Measurements from ENCODE around the gene TMEM87A.

The TMEM87A gene

DNA sequence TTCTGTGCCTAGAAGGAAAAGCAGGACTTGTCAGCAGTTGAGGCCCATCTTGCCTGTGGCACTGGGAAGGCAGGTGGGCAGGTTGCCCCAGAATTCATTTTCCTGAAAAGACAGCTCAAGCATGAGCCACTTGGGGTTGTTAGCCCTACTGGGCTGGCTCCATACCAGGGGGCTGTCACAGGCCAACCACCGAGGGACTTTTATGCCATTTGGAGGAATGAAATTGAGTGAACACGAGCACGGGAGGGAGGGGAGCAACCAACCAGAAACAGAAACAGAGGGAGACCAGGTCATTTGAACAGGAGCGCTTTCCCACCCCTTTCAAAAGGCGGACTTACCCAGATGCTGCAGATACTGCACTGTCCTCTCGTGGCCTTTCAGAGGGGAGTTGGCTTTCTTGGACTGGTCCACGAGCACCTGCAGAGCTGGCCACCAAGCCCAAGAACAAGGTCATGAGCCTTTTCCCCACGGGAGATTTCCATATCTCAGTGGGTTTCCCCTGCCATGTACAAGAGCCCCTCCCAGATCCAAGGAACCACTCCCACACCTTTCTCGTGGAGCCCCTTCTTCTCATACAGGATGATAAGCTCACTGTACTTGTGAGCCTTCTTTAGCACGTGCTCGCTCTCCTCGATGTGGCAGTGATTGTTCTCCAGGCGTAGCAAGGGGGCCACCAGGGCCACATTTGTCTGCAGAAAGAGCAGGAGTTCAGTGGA is 106.8 kb downstream of the TMEM87A start:
- DNase-seq = no peak
- no peaks in the 10 kb centered on the region for H3K4me1 ChIP-seq (ENCODE audit: control insufficient read depth, low read depth, low read length)
- H2AK5ac ChIP-seq (ENCODE audit: low read length) = no peak overlapping the region
- H3K4me3 ChIP-seq (ENCODE audit: low read length) = no peak overlapping the region
- no peaks in the 10 kb centered on the region for H3K79me1 ChIP-seq (ENCODE audit: low read length)
- no peak overlapping the region for H3K4ac ChIP-seq (ENCODE audit: low read depth, low read length)
- no peak overlapping the region for H2BK15ac ChIP-seq (replicated peaks; ENCODE audit: low read depth)
- peaks cover 17% of the 10 kb centered on the region for H3K36me3 ChIP-seq (ENCODE audit: control insufficient read depth, insufficient read depth, low read length)
- no peak overlapping the region for H2BK120ac ChIP-seq (ENCODE audit: low read depth, low read length)
- H3K9ac ChIP-seq (ENCODE audit: low read length) = no peak overlapping the region
- no peak overlapping the region for H3K56ac ChIP-seq (ENCODE audit: low read length)
- H2BK5ac ChIP-seq (ENCODE audit: low read length) = no peak overlapping the region
- no peak overlapping the region for H3K4me2 ChIP-seq (ENCODE audit: low read length)
- H4K8ac ChIP-seq (ENCODE audit: low read depth, low read length) = no peak overlapping the region
- H4K5ac ChIP-seq (ENCODE audit: low read length) = no peak overlapping the region
- no peak overlapping the region for H3K23ac ChIP-seq (ENCODE audit: low read length)
- no peak overlapping the region for H3K27ac ChIP-seq (ENCODE audit: low read depth, low read length)
- WGBS (ENCODE audit: extremely low coverage, insufficient coverage, low lambda C conversion rate) = no CpG with 5 or more reads among the region's 13 CpGs
- no peaks in the 10 kb centered on the region for H3K79me2 ChIP-seq (ENCODE audit: control insufficient read depth, insufficient read depth, low read length)
- H3K27me3 ChIP-seq (ENCODE audit: insufficient read depth, low read length, poor library complexity) = no peaks in the 10 kb centered on the region
- H3K18ac ChIP-seq (ENCODE audit: low read length) = no peak overlapping the region

DNA sequence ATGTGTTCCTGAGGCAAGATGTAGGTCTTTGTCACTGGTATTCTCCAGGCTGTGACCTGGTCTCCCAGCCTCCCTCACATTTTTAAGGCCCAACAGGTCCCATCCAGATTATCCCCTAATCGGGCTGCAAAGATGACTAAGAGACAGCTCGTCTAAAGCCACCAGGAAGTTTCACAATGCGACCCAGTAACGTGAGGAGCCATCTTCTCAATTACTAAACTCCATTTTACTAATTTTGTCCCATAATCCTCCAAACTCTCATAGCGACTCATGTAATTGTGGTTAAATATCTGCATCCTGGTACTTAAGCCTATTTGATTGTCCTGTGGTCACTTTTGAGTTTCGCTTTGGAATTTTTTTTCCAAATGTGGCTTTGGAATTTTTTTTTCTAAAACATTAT is 108.1 kb downstream of the TMEM87A start:
- Histone ChIP-seq H2BK120ac (ENCODE audit: low read depth, low read length) (no peak overlapping the region), H3K4me3 (ENCODE audit: low read length) (no peak overlapping the region), H4K8ac (ENCODE audit: low read depth, low read length) (no peak overlapping the region), H3K27ac (ENCODE audit: low read depth, low read length) (no peak overlapping the region), H3K23ac (ENCODE audit: low read length) (no peak overlapping the region), H3K79me2 (ENCODE audit: control insufficient read depth, insufficient read depth, low read length) (no peaks in the 10 kb centered on the region), H3K4me2 (ENCODE audit: low read length) (no peak overlapping the region), H3K79me1 (ENCODE audit: low read length) (no peaks in the 10 kb centered on the region), H3K4me1 (ENCODE audit: control insufficient read depth, low read depth, low read length) (no peaks in the 10 kb centered on the region), H2BK15ac (replicated peaks; ENCODE audit: low read depth) (no peak overlapping the region), H4K5ac (ENCODE audit: low read length) (no peak overlapping the region), H3K4ac (ENCODE audit: low read depth, low read length) (no peak overlapping the region), H3K18ac (ENCODE audit: low read length) (no peak overlapping the region), H3K56ac (ENCODE audit: low read length) (no peak overlapping the region), H3K9ac (ENCODE audit: low read length) (no peak overlapping the region), H3K36me3 (ENCODE audit: control insufficient read depth, insufficient read depth, low read length) (peaks cover 21% of the 10 kb centered on the region), H2AK5ac (ENCODE audit: low read length) (no peak overlapping the region), H3K27me3 (ENCODE audit: insufficient read depth, low read length, poor library complexity) (no peaks in the 10 kb centered on the region), H2BK5ac (ENCODE audit: low read length) (no peak overlapping the region)
- no CpG with 5 or more reads among the region's 6 CpGs for WGBS (ENCODE audit: extremely low coverage, insufficient coverage, low lambda C conversion rate)
- DNase-seq = no peak

DNA sequence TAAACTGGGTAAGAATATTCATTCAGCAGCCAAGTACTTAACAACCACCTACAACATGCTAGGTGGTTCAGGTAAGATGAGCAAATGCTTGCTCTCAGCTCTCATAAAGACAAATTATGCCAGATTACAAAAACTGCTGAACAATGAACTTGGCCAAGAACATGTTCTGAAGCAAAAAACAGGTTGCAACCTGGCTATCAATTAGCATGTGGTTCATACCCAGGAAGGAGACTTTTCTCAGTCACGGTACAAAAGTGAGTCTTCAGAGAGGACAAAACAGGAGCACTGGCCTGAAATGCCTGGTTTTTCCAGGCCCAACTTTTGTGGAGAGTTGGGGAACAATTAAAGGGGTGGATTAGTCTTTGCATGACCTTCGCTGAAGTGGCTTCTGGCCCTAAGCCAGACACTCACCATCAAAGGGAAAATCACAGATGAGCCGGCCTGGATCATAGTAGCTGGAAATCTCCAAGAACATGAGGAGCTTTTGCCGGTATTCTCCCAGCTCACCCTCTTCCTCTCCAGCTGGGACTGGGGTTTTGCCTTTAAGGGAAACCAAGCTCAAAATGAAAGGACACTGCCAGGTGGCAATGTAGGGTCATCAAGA is 109.2 kb downstream of the TMEM87A start:
- H3K4ac ChIP-seq (ENCODE audit: low read depth, low read length) = no peak overlapping the region
- no CpG with 5 or more reads among the region's 4 CpGs for WGBS (ENCODE audit: extremely low coverage, insufficient coverage, low lambda C conversion rate)
- no peaks in the 10 kb centered on the region for H3K79me1 ChIP-seq (ENCODE audit: low read length)
- no peak for DNase-seq
- no peak overlapping the region for H3K4me2 ChIP-seq (ENCODE audit: low read length)
- peaks cover 22% of the 10 kb centered on the region for H3K36me3 ChIP-seq (ENCODE audit: control insufficient read depth, insufficient read depth, low read length)
- H4K5ac ChIP-seq (ENCODE audit: low read length) = no peak overlapping the region
- H2BK15ac ChIP-seq (replicated peaks; ENCODE audit: low read depth) = no peak overlapping the region
- H2BK5ac ChIP-seq (ENCODE audit: low read length) = no peak overlapping the region
- no peak overlapping the region for H4K8ac ChIP-seq (ENCODE audit: low read depth, low read length)
- H3K18ac ChIP-seq (ENCODE audit: low read length) = no peak overlapping the region
- H3K9ac ChIP-seq (ENCODE audit: low read length) = no peak overlapping the region
- H3K27ac ChIP-seq (ENCODE audit: low read depth, low read length) = no peak overlapping the region
- H3K23ac ChIP-seq (ENCODE audit: low read length) = no peak overlapping the region
- H3K4me1 ChIP-seq (ENCODE audit: control insufficient read depth, low read depth, low read length) = no peaks in the 10 kb centered on the region
- H3K4me3 ChIP-seq (ENCODE audit: low read length) = no peak overlapping the region
- no peak overlapping the region for H2AK5ac ChIP-seq (ENCODE audit: low read length)
- no peak overlapping the region for H3K56ac ChIP-seq (ENCODE audit: low read length)
- H2BK120ac ChIP-seq (ENCODE audit: low read depth, low read length) = no peak overlapping the region
- H3K79me2 ChIP-seq (ENCODE audit: control insufficient read depth, insufficient read depth, low read length) = no peaks in the 10 kb centered on the region
- no peaks in the 10 kb centered on the region for H3K27me3 ChIP-seq (ENCODE audit: insufficient read depth, low read length, poor library complexity)

- no peaks in the 10 kb centered on the region for H3K27me3 ChIP-seq (ENCODE audit: insufficient read depth, low read length, poor library complexity)
- H3K79me1 ChIP-seq (ENCODE audit: low read length) = no peaks in the 10 kb centered on the region
- no peak overlapping the region for H2BK120ac ChIP-seq (ENCODE audit: low read depth, low read length)
- no peak overlapping the region for H3K56ac ChIP-seq (ENCODE audit: low read length)
- H2BK15ac ChIP-seq (replicated peaks; ENCODE audit: low read depth) = no peak overlapping the region
- peaks cover 22% of the 10 kb centered on the region for H3K36me3 ChIP-seq (ENCODE audit: control insufficient read depth, insufficient read depth, low read length)
- no peak overlapping the region for H4K5ac ChIP-seq (ENCODE audit: low read length)
- no CpG with 5 or more reads among the region's 9 CpGs for WGBS (ENCODE audit: extremely low coverage, insufficient coverage, low lambda C conversion rate)
- no peak overlapping the region for H2AK5ac ChIP-seq (ENCODE audit: low read length)
- no peak overlapping the region for H4K8ac ChIP-seq (ENCODE audit: low read depth, low read length)
- H3K27ac ChIP-seq (ENCODE audit: low read depth, low read length) = no peak overlapping the region
- no peak overlapping the region for H2BK5ac ChIP-seq (ENCODE audit: low read length)
- no peak overlapping the region for H3K9ac ChIP-seq (ENCODE audit: low read length)
- no peak overlapping the region for H3K4ac ChIP-seq (ENCODE audit: low read depth, low read length)
- H3K23ac ChIP-seq (ENCODE audit: low read length) = no peak overlapping the region
- H3K4me2 ChIP-seq (ENCODE audit: low read length) = no peak overlapping the region
- DNase-seq = no peak
- no peaks in the 10 kb centered on the region for H3K79me2 ChIP-seq (ENCODE audit: control insufficient read depth, insufficient read depth, low read length)
- H3K18ac ChIP-seq (ENCODE audit: low read length) = no peak overlapping the region
- H3K4me3 ChIP-seq (ENCODE audit: low read length) = no peak overlapping the region
- H3K4me1 ChIP-seq (ENCODE audit: control insufficient read depth, low read depth, low read length) = no peaks in the 10 kb centered on the region
These were observed 109.9 kb downstream of the TMEM87A start for GRCh38 chr15:42163291-42163690.

Small RNAs within 50 kb of the gene (small RNA-seq; reads per million reads assigned to genes)
- 16.5 reads per million, percentile 90 among the genes with 10 or more reads in this experiment for gene MIR627 (ENCODE audit: insufficient read depth)

All from mesendoderm (in vitro differentiated cells).